ENCODE data around the gene PRORP. TPM values are rescaled to one million over a fixed set of nuclear protein-coding genes. Genes with fewer than 3 reads are reported as not detected.

Gene PRORP
- total and polyA plus RNA-seq, 2 of the 13 experiments (the other 11 are each of a cell fraction or from before 2014, with no cell fraction given), result 48.9 to 88.7 TPM

GRCh38 chr14:35121887-35122695, at the start of gene PRORP, which contains the start of gene PPP2R3C (continued):
- TF ChIP-seq GLMP (CRISPR knock-in tag; IDR thresholded peaks at IDR 0.05; ENCODE audit: borderline replicate concordance), result no peak
- peak; percentile 47 to 82 for TF ChIP-seq EP300 (IDR thresholded peaks at IDR 0.05; ENCODE audit: low read depth in 2 of 2, low read length in 2 of 2)
- TF ChIP-seq EP300 (CRISPR knock-in tag; IDR thresholded peaks at IDR 0.05; ENCODE audit: borderline replicate concordance), result peak; percentile 62; the same call in 1 of the 2 replicates
- TF ChIP-seq ZNF768 (CRISPR knock-in tag; IDR thresholded peaks at IDR 0.05), result peak; percentile 79
- peak; percentile 93 for TF ChIP-seq ZNF574 (CRISPR knock-in tag; IDR thresholded peaks at IDR 0.05)
- TF ChIP-seq SNRNP70 (IDR thresholded peaks at IDR 0.05; ENCODE audit: low read depth, low read length), result no peak
- peak; percentile 69 for TF ChIP-seq ZKSCAN8 (CRISPR knock-in tag; IDR thresholded peaks at IDR 0.05; ENCODE audit: borderline replicate concordance)
- peak; percentile 99 for TF ChIP-seq ZNF883 (CRISPR knock-in tag; IDR thresholded peaks at IDR 0.05; ENCODE audit: not compliant biosample characterization)
- TF ChIP-seq ZBTB33 (CRISPR knock-in tag; IDR thresholded peaks at IDR 0.05), result peak; percentile 67
- TF ChIP-seq ZNF879 (CRISPR knock-in tag; IDR thresholded peaks at IDR 0.05), result no peak; the same call in 1 of the 2 replicates
- TF ChIP-seq UBTF (CRISPR knock-in tag; IDR thresholded peaks at IDR 0.05), result peak; percentile 70
- no peak for TF ChIP-seq ZNF10 (CRISPR knock-in tag; IDR thresholded peaks at IDR 0.05; ENCODE audit: borderline replicate concordance, low read depth)
- peak; percentile 90 for TF ChIP-seq BHLHE40 (IDR thresholded peaks at IDR 0.05; ENCODE audit: low read length)
- TF ChIP-seq EEA1 (CRISPR knock-in tag; IDR thresholded peaks at IDR 0.05; ENCODE audit: borderline replicate concordance), result peak; percentile 95
- TF ChIP-seq SOX5 (CRISPR knock-in tag; IDR thresholded peaks at IDR 0.05; ENCODE audit: borderline replicate concordance), result peak; percentile 45
- TF ChIP-seq ZFP41 (CRISPR knock-in tag; IDR thresholded peaks at IDR 0.05; ENCODE audit: borderline replicate concordance), result peak; percentile 96
- no peak; the same call in 1 of the 2 replicates for TF ChIP-seq HMGA1 (CRISPR knock-in tag; conservative IDR thresholded peaks at IDR 0.05)
- TF ChIP-seq RFXAP (CRISPR knock-in tag; IDR thresholded peaks at IDR 0.05; ENCODE audit: borderline replicate concordance), result peak; percentile 96
- peak; percentile 86; the same call in 1 of the 2 replicates for TF ChIP-seq MYNN (CRISPR knock-in tag; IDR thresholded peaks at IDR 0.05; ENCODE audit: low read depth)

Data from HepG2 (cell line).